22Rv1 (cell line): ENCODE results near the gene MOK.

Experiments used
- H3K27ac ChIP-seq: fragments of 450-650 bp; 2 replicates; pipeline ENCODE4 v1.5.1; 2017
- CTCF ChIP-seq: fragments of 450-650 bp; IDR thresholded peaks from 2 replicates; pipeline ENCODE4 v1.5.1; 2017; ENCODE audit warnings: mild to moderate bottlenecking
- ZFX ChIP-seq: fragments of 450-650 bp; IDR thresholded peaks from 2 replicates; pipeline ENCODE4 v1.6.1; 2017; ENCODE audit warnings: antibody characterized with exemption, borderline replicate concordance

Gene MOK

DNA sequence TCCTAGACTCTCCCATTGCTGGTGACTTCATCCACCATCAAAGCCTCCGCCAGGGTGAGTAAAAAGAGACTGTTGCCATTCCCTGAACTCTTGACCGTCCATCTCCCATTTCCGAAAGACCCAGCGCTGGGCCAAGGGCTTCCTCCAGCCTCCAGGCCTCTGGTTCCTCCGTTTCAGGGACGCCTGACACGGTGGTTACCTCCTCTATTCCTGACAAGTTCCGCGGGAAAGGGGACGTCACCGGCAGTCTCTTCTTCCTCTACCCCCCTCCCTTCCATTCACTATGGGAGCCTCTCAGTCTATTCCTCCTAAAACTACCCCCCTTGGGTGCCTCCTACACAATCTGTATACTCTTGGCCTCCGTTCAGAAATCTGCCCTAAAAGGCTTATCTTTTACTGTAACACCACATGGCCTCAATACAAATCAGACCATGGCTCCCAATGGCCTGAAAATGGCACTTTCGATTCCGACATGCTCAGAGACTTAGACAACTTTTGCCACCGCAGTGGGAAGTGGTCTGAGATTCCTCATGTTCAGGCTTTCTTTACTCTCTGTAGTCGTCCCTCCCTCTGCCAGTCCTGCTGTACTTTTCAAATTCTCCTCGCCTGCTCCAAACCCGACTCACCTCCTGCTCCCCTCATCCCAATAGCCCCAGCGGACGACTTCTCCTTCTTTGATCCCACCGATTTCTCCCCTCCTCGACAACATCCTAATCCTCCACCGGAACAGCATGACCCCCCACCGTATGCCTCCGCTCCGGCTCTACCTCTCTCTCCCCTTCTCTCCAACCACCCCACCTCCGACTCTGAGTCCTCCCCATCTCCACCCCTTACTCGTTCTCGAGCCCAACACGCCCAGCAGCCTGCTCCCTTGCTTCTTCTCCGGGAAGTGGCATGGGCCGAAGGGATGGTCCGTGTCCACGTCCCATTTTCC is 70.4 kb downstream of the MOK start:
- H3K27ac ChIP-seq: peak overlapping the region; percentile 31
- no peak for TF ChIP-seq CTCF
- TF ChIP-seq ZFX: no peak

DNA sequence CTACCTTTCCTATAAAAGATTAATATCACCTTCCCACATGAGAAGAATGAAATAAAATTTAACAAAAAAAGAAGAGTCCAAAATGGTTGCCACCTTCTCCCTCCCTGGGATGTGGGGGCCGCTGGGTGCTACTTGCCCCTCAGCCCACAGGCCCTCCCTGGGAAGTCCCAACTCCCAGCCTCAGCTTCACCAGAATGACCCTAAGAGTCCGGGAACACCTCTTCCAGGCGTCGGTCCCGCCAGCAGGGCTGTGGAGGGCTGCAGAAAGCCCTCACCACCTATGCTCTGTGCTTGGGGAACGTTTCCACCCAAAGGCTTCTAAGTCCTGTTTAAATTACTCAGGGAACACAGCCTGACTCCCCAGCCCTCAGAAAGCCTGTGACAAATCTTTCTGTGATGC is 71.9 kb downstream of the MOK start:
- TF ChIP-seq CTCF: no peak
- no peak for TF ChIP-seq ZFX
- no peak overlapping the region for H3K27ac ChIP-seq

DNA sequence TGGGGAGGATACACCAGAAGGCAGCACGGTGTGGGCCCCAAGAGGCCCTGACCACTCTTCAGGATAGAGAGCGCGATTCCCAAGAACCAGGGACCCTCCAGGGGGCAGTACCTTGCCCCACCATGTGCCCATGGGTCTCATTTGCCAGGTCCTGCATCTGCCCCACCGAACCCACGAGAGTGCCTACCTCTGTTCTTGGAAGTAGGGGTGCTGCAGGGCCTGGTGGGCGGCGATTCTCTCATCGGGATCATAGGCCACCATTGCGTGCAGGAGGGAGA is 72.7 kb downstream of the MOK start:
- TF ChIP-seq ZFX: no peak
- no peak for TF ChIP-seq CTCF
- H3K27ac ChIP-seq: no peak overlapping the region

DNA sequence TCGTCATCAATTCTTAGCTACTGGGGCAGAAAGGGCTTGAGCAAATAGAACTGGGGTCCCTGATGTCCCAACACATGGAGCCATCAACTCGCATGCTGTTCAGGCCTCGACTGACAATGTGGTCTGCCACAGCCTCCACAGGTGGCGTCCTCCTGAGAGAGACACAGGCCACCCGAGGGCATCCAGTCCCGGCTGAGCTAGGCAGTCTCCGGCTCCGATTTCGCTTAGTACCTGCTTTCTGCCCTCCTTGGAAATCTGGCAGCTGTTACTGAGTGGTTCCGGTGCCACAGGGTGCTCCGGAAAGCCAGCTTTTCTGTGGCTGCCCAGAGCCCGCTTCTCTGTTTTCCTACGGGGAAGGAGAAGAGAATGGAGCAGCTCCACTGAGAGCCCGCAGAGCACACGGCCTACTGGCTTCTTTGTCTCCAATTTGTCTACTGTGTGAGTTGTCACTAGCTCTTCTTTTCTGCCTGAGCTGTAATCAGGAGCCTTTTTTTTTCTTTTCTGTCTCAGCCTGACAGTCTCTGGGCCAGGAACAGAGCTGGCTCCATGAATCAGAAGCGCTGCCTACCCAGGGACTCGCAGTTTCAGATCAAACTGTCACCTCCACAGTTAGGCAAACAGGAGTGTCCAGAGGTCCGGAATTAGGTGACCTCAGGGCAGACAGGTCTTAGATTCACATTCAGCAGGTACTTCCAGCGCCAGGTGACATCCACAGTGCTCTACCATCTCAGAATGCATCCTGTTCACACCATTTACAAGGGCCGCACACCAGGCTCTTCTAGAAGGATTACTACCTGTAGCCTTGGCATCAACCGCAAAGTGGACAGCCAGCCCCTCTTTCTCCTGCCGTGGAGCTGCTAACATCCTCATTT is 73.3 kb downstream of the MOK start:
- TF ChIP-seq ZFX: no peak
- TF ChIP-seq CTCF: no peak

GRCh38 chr14:102230481-102231210 is 74.3 kb downstream of the MOK start:
- no peak for TF ChIP-seq CTCF
- no peak overlapping the region for H3K27ac ChIP-seq

More for the DNA sequence above, 73.3 kb downstream of the MOK start:
- no peak overlapping the region for H3K27ac ChIP-seq

DNA sequence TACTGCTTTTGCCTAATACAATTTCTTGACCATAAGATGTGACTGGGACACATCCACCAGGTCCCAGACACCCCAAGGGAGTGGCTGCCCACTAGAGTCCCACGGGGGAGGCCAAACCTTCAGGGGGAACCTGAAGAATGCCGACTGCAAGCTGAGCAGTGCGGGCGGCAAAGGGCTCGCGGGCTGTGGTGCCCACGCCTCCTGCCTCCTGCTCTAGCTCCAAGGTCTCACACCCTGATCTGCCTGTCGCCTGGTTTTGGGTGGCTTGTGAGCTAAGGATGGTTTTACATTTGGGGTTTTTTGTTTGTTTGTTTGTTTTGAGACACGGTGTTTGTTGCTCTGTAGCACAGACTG is 75.2 kb downstream of the MOK start:
- no peak for TF ChIP-seq CTCF
- TF ChIP-seq ZFX: no peak

More for the DNA sequence above, 75.2 kb downstream of the MOK start:
- H3K27ac ChIP-seq: no peak overlapping the region
